ENCODE data around the gene SLC25A13. TPM values are rescaled to one million over a fixed set of nuclear protein-coding genes. Genes with fewer than 3 reads are reported as not detected.

SLC25A13 gene
- total and polyA plus RNA-seq, 2 of the 4 experiments (the other 2 are of a cell fraction), result 7.4 to 11.7 TPM

GRCh38 chr7:96116173-96116572 is 205.7 kb downstream of the SLC25A13 start:
- no peak overlapping the region for H2BK15ac ChIP-seq (ENCODE audit: low read depth, low read length)
- H3K27me3 ChIP-seq (ENCODE audit: control insufficient read depth, insufficient read depth, low read length), result no peaks in the 10 kb centered on the region
- TF ChIP-seq ELK1 (IDR thresholded peaks at IDR 0.05; ENCODE audit: borderline replicate concordance, low read depth, low read length) (no peak), USF2 (IDR thresholded peaks at IDR 0.05; ENCODE audit: low read depth, low read length) (no peak), NFE2L2 (IDR thresholded peaks at IDR 0.05; ENCODE audit: low read depth, low read length) (no peak), CTCF (conservative IDR thresholded peaks at IDR 0.05; ENCODE audit: low read depth, low read length) (no peak), BHLHE40 (IDR thresholded peaks at IDR 0.05; ENCODE audit: low read depth, low read length) (no peak), SMC3 (IDR thresholded peaks at IDR 0.05; ENCODE audit: low read depth, low read length) (no peak), RFX5 (IDR thresholded peaks at IDR 0.05; ENCODE audit: low read depth, low read length) (no peak), MAZ (IDR thresholded peaks at IDR 0.05; ENCODE audit: borderline replicate concordance, low read depth, low read length) (no peak), CEBPB (IDR thresholded peaks at IDR 0.05; ENCODE audit: low read depth, low read length) (no peak), RCOR1 (IDR thresholded peaks at IDR 0.05; ENCODE audit: insufficient replicate concordance, low read length) (no peak), CHD1 (IDR thresholded peaks at IDR 0.05; ENCODE audit: low read depth, low read length) (no peak), RAD21 (IDR thresholded peaks at IDR 0.05; ENCODE audit: low read length) (no peak), MAFK (IDR thresholded peaks at IDR 0.05; ENCODE audit: low read depth, low read length) (no peak)
- H3K4ac ChIP-seq (ENCODE audit: low read depth, low read length), result no peak overlapping the region
- H4K5ac ChIP-seq (ENCODE audit: low read depth, low read length), result no peak overlapping the region
- H3K56ac ChIP-seq (ENCODE audit: extremely low read depth, insufficient read depth, low read length), result no peak overlapping the region
- whole genome bisulfite sequencing, 2 experiments (ENCODE audit: extremely low coverage in 2 of 2, insufficient read length in 1 of 2), result no CpG with 5 or more reads among the region's 7 CpGs
- H4K91ac ChIP-seq (ENCODE audit: insufficient read depth, low read depth, low read length), result no peak overlapping the region
- no peak overlapping the region for H2AK9ac ChIP-seq (replicated peaks; ENCODE audit: low read depth, low read length, poor library complexity)
- H3K79me1 ChIP-seq (ENCODE audit: low read depth in 1 of 2, low read length in 2 of 2), result no peaks in the 10 kb centered on the region
- H3K14ac ChIP-seq (replicated peaks; ENCODE audit: low read depth, low read length), result no peak overlapping the region
- ChIA-PET CTCF (no interaction called here), POLR2A (ENCODE audit: unreplicated experiment) (no interaction called here)
- no peak overlapping the region for H2BK20ac ChIP-seq (ENCODE audit: low read depth, low read length)
- no peak for DNase-seq
- ATAC-seq (ENCODE audit: low read depth), result no peak
- no peak overlapping the region for H3K9ac ChIP-seq (ENCODE audit: low read depth, low read length)
- no peak overlapping the region for H4K8ac ChIP-seq (ENCODE audit: low read depth in 2 of 2, low read length in 2 of 2)
- no peaks in the 10 kb centered on the region for H3K4me1 ChIP-seq (ENCODE audit: control insufficient read depth, insufficient read depth, low read length)
- no peak overlapping the region for H3K4me2 ChIP-seq (ENCODE audit: low read depth, low read length)
- no peak overlapping the region for H3K4me3 ChIP-seq (ENCODE audit: insufficient read depth, low read depth, low read length)
- H3K18ac ChIP-seq (ENCODE audit: low read depth, low read length), result no peak overlapping the region
- BruUV-seq (replicated peaks), result no TSS peak
- no peak overlapping the region for H2AK5ac ChIP-seq (ENCODE audit: low read depth, low read length)
- intact Hi-C loops (cut with micrococcal nuclease) (no loop called here), dilution Hi-C loops (cut with HindIII; ENCODE audit: low sequenced_read_pairs, unreplicated experiment) (no loop called here), in situ Hi-C loops (cut with MboI; ENCODE audit: low sequenced_read_pairs) (no loop called here)
- no peaks in the 10 kb centered on the region for H4K20me1 ChIP-seq (ENCODE audit: insufficient read depth, low read length)
- H3K9me3 ChIP-seq (ENCODE audit: control insufficient read depth, insufficient read depth, low read length), result no peaks in the 10 kb centered on the region
- no peak overlapping the region for H2BK5ac ChIP-seq (ENCODE audit: low read depth, low read length, poor library complexity, severe bottlenecking)
- H3K36me3 ChIP-seq (ENCODE audit: control insufficient read depth, insufficient read depth, low read length), result peaks cover 2% of the 10 kb centered on the region
- H2AFZ ChIP-seq (replicated peaks; ENCODE audit: low read length, poor library complexity), result no peak overlapping the region
- no peaks in the 10 kb centered on the region for H3K9me1 ChIP-seq (ENCODE audit: insufficient read depth, low read length)
- H3K23ac ChIP-seq (ENCODE audit: low read depth, low read length), result no peak overlapping the region
- no peak overlapping the region for H2BK120ac ChIP-seq (ENCODE audit: low read depth, low read length)
- no peak overlapping the region for H3K27ac ChIP-seq (ENCODE audit: insufficient read depth, low read length)

Measured in IMR-90 (cell line).